ENCODE measurements around the gene TMEM263.

GRCh38 chr12:106926657-106927056, 29.1 kb upstream of the TMEM263 start:
- TF ChIP-seq, protein P1, sequence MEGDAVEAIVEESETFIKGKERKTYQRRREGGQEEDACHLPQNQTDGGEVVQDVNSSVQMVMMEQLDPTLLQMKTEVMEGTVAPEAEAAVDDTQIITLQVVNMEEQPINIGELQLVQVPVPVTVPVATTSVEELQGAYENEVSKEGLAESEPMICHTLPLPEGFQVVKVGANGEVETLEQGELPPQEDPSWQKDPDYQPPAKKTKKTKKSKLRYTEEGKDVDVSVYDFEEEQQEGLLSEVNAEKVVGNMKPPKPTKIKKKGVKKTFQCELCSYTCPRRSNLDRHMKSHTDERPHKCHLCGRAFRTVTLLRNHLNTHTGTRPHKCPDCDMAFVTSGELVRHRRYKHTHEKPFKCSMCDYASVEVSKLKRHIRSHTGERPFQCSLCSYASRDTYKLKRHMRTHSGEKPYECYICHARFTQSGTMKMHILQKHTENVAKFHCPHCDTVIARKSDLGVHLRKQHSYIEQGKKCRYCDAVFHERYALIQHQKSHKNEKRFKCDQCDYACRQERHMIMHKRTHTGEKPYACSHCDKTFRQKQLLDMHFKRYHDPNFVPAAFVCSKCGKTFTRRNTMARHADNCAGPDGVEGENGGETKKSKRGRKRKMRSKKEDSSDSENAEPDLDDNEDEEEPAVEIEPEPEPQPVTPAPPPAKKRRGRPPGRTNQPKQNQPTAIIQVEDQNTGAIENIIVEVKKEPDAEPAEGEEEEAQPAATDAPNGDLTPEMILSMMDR (conservative IDR thresholded peaks at IDR 0.05; ENCODE audit: low read length) = no peak
- TF ChIP-seq EZH2phosphoT487 (IDR thresholded peaks at IDR 0.05; ENCODE audit: borderline replicate concordance) = no peak
